ENCODE results near the gene HOXD1. TPM values are rescaled to one million over a fixed set of nuclear protein-coding genes. Genes with fewer than 3 reads are reported as not detected.

HOXD1 gene
- total RNA-seq, 1 donor from 2014 or later = not detected

DNA sequence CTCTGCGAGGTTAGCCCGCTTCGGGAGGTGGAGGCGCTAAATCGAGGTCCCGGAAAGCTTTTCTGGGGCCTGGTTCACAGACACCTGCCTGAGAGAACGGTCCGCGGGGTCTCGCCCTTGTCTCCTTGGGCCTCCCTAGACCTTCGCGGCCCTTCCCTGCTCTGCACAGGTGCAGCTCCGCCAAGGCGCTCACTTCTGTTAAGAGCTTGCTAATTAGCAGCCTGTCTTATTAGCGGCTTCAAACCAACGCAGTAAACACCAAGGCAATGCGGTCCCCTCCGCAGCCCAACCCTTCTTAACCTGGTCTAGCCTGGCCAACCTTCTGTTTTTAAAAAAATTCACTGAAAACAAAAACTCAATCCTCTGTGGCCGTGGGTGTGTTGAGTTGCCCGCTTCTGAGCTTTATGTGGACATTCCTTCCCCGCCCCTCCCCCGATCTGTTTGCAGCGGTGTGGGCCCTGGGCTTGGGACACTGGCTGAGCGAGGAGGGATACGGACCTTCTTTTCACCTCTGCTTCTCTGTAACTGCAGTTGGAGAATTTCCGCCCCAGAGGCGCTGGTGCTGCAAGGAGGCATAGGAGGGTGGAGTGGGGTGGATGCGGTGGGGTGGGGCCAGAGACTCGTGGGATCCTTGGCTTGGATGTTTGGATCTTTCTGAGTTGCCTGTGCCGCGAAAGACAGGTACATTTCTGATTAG lies 40.5 kb upstream of the HOXD1 start:
- TF ChIP-seq, protein P1, sequence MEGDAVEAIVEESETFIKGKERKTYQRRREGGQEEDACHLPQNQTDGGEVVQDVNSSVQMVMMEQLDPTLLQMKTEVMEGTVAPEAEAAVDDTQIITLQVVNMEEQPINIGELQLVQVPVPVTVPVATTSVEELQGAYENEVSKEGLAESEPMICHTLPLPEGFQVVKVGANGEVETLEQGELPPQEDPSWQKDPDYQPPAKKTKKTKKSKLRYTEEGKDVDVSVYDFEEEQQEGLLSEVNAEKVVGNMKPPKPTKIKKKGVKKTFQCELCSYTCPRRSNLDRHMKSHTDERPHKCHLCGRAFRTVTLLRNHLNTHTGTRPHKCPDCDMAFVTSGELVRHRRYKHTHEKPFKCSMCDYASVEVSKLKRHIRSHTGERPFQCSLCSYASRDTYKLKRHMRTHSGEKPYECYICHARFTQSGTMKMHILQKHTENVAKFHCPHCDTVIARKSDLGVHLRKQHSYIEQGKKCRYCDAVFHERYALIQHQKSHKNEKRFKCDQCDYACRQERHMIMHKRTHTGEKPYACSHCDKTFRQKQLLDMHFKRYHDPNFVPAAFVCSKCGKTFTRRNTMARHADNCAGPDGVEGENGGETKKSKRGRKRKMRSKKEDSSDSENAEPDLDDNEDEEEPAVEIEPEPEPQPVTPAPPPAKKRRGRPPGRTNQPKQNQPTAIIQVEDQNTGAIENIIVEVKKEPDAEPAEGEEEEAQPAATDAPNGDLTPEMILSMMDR (conservative IDR thresholded peaks at IDR 0.05) = no peak
- Mint-ChIP-seq H3K9me3 (no peaks in the 10 kb centered on the region), H3K27me3 (ENCODE audit: low read depth) (peaks cover 99% of the 10 kb centered on the region)

DNA sequence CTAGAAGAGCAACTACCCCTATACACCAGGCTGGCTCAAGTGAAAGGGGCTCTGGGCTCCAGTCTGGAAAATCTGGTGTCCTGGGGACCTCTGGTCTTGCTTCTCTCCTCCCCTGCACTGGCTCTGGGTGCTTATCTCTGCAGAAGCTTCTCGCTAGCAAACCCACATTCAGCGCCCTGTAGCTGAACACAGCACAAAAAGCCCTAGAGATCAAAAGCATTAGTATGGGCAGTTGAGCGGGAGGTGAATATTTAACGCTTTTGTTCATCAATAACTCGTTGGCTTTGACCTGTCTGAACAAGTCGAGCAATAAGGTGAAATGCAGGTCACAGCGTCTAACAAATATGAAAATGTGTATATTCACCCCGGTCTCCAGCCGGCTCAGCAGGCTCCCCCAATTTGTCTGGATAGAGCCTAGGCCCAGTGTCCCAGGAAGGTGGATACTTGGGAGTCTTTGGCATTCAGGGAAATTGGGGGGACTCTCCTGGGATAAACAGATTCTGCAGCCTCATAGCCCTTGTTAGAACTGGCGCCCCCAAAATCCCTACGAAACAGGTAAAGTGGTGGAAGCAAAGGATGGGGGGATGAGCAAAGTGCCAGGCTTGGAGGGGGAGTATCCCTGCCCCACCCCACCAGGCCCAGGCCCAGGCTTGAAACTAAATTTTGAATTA lies 39.6 kb upstream of the HOXD1 start:
- Mint-ChIP-seq H3K36me3 (ENCODE audit: low read depth) (no peaks in the 10 kb centered on the region), H3K9me3 (no peaks in the 10 kb centered on the region), H3K27me3 (ENCODE audit: low read depth) (peaks cover 99% of the 10 kb centered on the region), H3K27ac (ENCODE audit: unreplicated experiment) (no peak overlapping the region), H3K4me1 (no peaks in the 10 kb centered on the region), H3K4me3 (no peak overlapping the region)
- DNase-seq (ENCODE audit: low read depth, low spot score) = no peak
- TF ChIP-seq, protein P1 (conservative IDR thresholded peaks at IDR 0.05) = no peak

More for the DNA sequence above, 40.5 kb upstream of the HOXD1 start:
- no peak overlapping the region for H3K4me3 Mint-ChIP-seq
- H3K27ac Mint-ChIP-seq (ENCODE audit: unreplicated experiment) = no peak overlapping the region
- H3K4me1 Mint-ChIP-seq = no peaks in the 10 kb centered on the region
- DNase-seq (ENCODE audit: low read depth, low spot score) = no peak
- no peaks in the 10 kb centered on the region for H3K36me3 Mint-ChIP-seq (ENCODE audit: low read depth)

DNA sequence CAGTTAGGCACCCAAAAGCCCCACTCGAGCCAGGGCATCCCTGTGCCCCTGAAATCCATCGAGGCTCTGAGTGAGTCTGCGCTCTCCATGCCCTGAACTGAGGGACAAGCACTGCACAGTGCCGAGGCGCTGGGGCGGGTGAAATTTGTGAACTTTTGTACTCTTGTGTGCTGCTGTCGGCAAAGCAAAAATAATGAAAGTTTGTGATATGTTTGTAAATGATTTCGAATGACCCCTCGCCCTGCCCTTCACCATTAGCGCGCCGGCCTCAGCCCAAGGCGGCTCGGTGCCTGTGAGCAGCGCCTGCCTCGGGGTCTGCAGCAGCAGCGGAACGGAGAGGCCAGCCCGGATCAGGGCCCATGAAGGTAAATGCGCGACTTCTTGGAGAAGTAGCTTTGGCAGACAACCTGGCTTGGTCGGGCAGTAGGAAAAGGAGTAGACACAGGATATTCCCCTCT lies 39.0 kb upstream of the HOXD1 start:
- no peaks in the 10 kb centered on the region for H3K36me3 Mint-ChIP-seq (ENCODE audit: low read depth)
- H3K27ac Mint-ChIP-seq (ENCODE audit: unreplicated experiment) = no peak overlapping the region
- H3K9me3 Mint-ChIP-seq = no peaks in the 10 kb centered on the region
- TF ChIP-seq, protein P1 (conservative IDR thresholded peaks at IDR 0.05) = no peak
- H3K4me1 Mint-ChIP-seq = no peaks in the 10 kb centered on the region
- no peak overlapping the region for H3K4me3 Mint-ChIP-seq
- no peak for DNase-seq (ENCODE audit: low read depth, low spot score)
- H3K27me3 Mint-ChIP-seq (ENCODE audit: low read depth) = peaks cover 99% of the 10 kb centered on the region

DNA sequence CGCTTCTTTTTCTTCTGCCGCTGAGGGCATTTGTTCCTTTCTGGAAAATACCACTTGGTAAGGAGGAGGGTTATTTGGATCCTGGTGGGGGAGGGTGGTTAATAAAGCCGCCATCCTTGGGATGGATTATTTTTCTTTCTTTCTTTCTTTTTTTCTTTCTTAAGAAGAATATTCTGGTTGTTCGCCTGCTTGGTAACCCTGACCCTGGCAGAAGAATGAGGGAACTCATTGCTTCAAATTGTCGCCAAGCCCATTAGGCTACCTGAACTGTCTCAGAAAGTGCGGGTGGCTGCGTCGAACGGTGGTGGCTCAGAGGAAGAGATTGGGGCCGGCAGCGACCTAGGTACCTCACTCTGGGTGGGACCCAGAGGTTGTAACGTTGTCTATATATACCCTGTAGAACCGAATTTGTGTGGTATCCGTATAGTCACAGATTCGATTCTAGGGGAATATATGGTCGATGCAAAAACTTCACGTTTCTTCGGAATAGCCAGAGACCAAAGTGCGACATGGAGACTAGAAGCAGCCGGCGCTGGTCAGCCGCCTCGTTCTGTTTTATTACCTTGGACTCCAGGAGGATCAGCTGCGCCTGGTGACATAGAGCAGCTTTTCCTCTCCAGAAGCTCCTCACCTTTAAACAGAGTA lies 38.4 kb upstream of the HOXD1 start:
- Mint-ChIP-seq H3K4me1 (no peaks in the 10 kb centered on the region), H3K9me3 (no peaks in the 10 kb centered on the region), H3K4me3 (no peak overlapping the region), H3K36me3 (ENCODE audit: low read depth) (no peaks in the 10 kb centered on the region), H3K27me3 (ENCODE audit: low read depth) (peaks cover 99% of the 10 kb centered on the region), H3K27ac (ENCODE audit: unreplicated experiment) (no peak overlapping the region)
- DNase-seq (ENCODE audit: low read depth, low spot score) = no peak
- TF ChIP-seq, protein P1 (conservative IDR thresholded peaks at IDR 0.05) = no peak

DNA sequence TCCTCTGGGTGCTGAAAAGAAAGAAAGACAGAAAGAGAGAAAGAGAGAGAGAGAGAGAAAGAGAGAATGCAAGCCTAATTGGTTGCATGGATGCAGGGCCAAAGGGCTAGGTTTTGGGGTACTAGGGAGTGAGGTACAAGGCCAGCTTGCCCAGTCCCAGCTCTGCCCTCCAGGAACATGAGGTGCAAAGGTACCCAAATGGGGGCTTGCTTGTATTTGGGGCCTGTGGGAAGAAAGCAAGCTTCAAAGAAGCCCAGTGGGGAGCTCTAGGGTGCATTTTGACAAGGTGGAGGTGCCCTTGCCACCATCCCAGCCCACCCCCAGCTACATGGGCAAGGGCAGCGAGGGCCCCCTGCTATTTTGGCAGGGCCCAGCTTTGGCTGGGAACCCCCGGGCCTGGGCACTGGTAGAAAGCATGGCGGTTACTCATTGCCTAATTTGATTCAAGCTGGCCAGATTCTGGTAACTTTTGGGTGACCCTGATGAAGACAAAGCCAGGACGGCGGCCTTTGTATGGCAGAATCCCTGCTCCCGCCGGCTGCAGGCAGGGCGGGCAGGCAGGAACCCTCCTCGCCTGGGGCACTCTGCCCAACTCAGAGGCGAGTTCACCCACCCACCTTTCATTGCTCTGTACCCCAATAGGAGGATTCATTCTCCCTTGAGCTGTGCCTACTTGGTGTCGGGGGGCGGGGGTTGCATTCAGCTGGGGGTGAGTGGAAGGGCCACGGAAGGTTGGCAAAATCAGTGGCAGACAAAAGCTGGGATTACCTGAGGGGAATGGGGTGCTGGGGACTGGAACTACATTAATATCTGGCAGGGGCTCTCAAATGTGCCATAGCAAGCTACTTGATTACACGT lies 37.7 kb upstream of the HOXD1 start:
- Mint-ChIP-seq H3K4me3 (no peak overlapping the region), H3K27ac (ENCODE audit: unreplicated experiment) (no peak overlapping the region), H3K4me1 (no peaks in the 10 kb centered on the region), H3K27me3 (ENCODE audit: low read depth) (peaks cover 99% of the 10 kb centered on the region), H3K9me3 (no peaks in the 10 kb centered on the region), H3K36me3 (ENCODE audit: low read depth) (no peaks in the 10 kb centered on the region)
- TF ChIP-seq, protein P1 (conservative IDR thresholded peaks at IDR 0.05) = no peak
- no peak for DNase-seq (ENCODE audit: low read depth, low spot score)
